Adrenal gland (tissue), 12 donors: Measurements from ENCODE around the gene SULT4A1. TPM values are rescaled to one million over a fixed set of nuclear protein-coding genes. Genes with fewer than 3 reads are reported as not detected.
A peak's percentile ranks its signal among the peaks of the same experiment; 100 is the strongest.

ENCODE experiments used
- DNase-seq, 7 donors: peaks; one replicate each; pipeline ENCODE4 v3.0.0-alpha.2; 2019 to 2020
- H3K27ac ChIP-seq, 5 donors: fragments of 200-600 bp; sonication (generic) in 4 of 5; 1 replicate in 3 of 5; 2 replicates in 2 of 5; pipeline versions ENCODE4 v1.5.1 to v1.8.0; 2016 to 2020; ENCODE audit warnings: mild to moderate bottlenecking in 1 of 5
- H3K27me3 ChIP-seq: fragments of 200-600 bp; 2 replicates; pipeline ENCODE4 v1.8.0; 2021
- H3K36me3 ChIP-seq, 2 donors: fragments of 200-600 bp; replicated peaks in 1 of 2; 1 replicate in 1 of 2; 2 replicates in 1 of 2; pipeline versions ENCODE4 v1.5.1 to v1.8.0; 2018 to 2022
- H3K4me1 ChIP-seq, 2 donors: fragments of 200-600 bp; replicated peaks in 1 of 2; 1 replicate in 1 of 2; 2 replicates in 1 of 2; pipeline versions ENCODE4 v1.5.1 to v1.8.0; 2018 to 2021
- H3K4me3 ChIP-seq, 4 donors: fragments of 200-600 bp; sonication (generic) in 3 of 4; one replicate each; pipeline ENCODE4 v1.5.1; 2016 to 2018
- H3K9me3 ChIP-seq, 3 donors: fragments of 200-600 bp; sonication (generic) in 1 of 3; replicated peaks in 1 of 3; 1 replicate in 2 of 3; 2 replicates in 1 of 3; pipeline versions ENCODE4 v1.5.1 to v1.8.0; 2016 to 2021
- POLR2A ChIP-seq, 2 donors: fragments of 450-650 bp; IDR thresholded peaks; one replicate each; pipeline ENCODE4 v1.6.1; 2017; ENCODE audit warnings: antibody characterized with exemption in 2 of 2, mild to moderate bottlenecking in 2 of 2, moderate library complexity in 1 of 2
- WGBS, 4 donors: extraction: QIAGEN DNeasy Blood & Tissue Kit in 2 of 4; methylation state at CpG; one replicate each; pipeline versions ENCODE4 v1.1.5 to v1.1.7; 2013 to 2017; 5-methylcytosine and 5-hydroxymethylcytosine counted together
- intact Hi-C, 2 donors: fragments of 100-400 bp; cut with DNase I; formaldehyde crosslinking; loops; one replicate each; pipeline versions ENCODE4 v1.14.1 to v1.15.0; 2022 to 2023
- polyA plus RNA-seq, 3 donors: library from polyadenylated mRNA; stranded (reverse); fragments of 200-250 nt in 2 of 3; fragments of 350-450 nt in 1 of 3; fragmentation: Illumina TruSeq in 1 of 3; extraction: RNeasy Lipid Tissue Mini Kit (QIAGEN cat#74804) in 1 of 3; gene quantifications; one replicate each; pipeline ENCODE4 v1.2.3, GENCODE V29; 2013 to 2014
- total RNA-seq, 9 donors: library from RNA; depleted of rRNA in 4 of 9; stranded (reverse); fragments of >200 nt in 4 of 9; fragments of 120-200 nt in 1 of 9; fragmentation: NEBNext Ultra II Directional in 1 of 9; extraction: Animal tissue kit (Norgen Biotek cat#: 25700) in 1 of 9; gene quantifications; one replicate each; pipeline versions ENCODE4 v1.1.0 to v1.2.4, GENCODE V29; 2013 to 2023
- TF ChIP-seq, protein P1 (sequence below), 6 experiments: fragments of 450-650 bp in 4 of 6; fragments of 200-600 bp in 2 of 6; sonication (generic) in 1 of 6; IDR thresholded peaks; 1 replicate in 5 of 6; 2 replicates in 1 of 6; pipeline versions ENCODE4 v1.5.1 to v1.8.0; 2016 to 2021; ENCODE audit warnings: antibody characterized with exemption in 6 of 6, mild to moderate bottlenecking in 2 of 6, moderate library complexity in 1 of 6
- donor health status: healthy with polysubstance abuse.
- donor health status: Bipolar disorder and iron deficiency.
- donor health status: DM: yes; HTN: yes; CAD: no.
- donor health status: DM: no; HTN: no; CAD: no.
- donor health status: DM: no; HTN: no; CAD: no.
- donor health status: DM: yes; HTN: yes; CAD: no.

SULT4A1 gene
- total and polyA plus RNA-seq, 12 donors, result 0.65 to 8.8 (median 2.8) TPM; not detected in 4

- Histone ChIP-seq H3K36me3 (no peaks in the 10 kb centered on the region), H3K4me1 (peaks cover 0 to 9% of the 10 kb centered on the region in 2 donors), H3K27ac (peak overlapping the region in 2 of 5 donors; percentile 77 to 84), H3K4me3 (peak overlapping the region in 3 of 4 donors; percentile 19 to 83 (median 73)), H3K27me3 (no peaks in the 10 kb centered on the region), H3K9me3 (no peaks in the 10 kb centered on the region)
- intact Hi-C loops, result no loop called here
- WGBS, 4 donors, result 12 to 19% (median 16%) methylated on average over 5 to 6 of the region's 6 CpGs
- TF ChIP-seq, protein P1, sequence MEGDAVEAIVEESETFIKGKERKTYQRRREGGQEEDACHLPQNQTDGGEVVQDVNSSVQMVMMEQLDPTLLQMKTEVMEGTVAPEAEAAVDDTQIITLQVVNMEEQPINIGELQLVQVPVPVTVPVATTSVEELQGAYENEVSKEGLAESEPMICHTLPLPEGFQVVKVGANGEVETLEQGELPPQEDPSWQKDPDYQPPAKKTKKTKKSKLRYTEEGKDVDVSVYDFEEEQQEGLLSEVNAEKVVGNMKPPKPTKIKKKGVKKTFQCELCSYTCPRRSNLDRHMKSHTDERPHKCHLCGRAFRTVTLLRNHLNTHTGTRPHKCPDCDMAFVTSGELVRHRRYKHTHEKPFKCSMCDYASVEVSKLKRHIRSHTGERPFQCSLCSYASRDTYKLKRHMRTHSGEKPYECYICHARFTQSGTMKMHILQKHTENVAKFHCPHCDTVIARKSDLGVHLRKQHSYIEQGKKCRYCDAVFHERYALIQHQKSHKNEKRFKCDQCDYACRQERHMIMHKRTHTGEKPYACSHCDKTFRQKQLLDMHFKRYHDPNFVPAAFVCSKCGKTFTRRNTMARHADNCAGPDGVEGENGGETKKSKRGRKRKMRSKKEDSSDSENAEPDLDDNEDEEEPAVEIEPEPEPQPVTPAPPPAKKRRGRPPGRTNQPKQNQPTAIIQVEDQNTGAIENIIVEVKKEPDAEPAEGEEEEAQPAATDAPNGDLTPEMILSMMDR (IDR thresholded peaks at IDR 0.05), result no peak
- no peak for TF ChIP-seq POLR2A (IDR thresholded peaks at IDR 0.05)
- DNase-seq, result no peak
Measured at GRCh38 chr22:43812890-43813289, 49.4 kb downstream of the SULT4A1 start.

GRCh38 chr22:43812149-43812842 is 50.0 kb downstream of the SULT4A1 start, which contains the start of gene EFCAB6:
TSS of gene EFCAB6 (minus strand) at chr22:43812305. CDS start at chr22:43782318, 29,987 bp downstream.
- no peaks in the 10 kb centered on the region for H3K9me3 ChIP-seq
- 0 to 5% (median 1%) methylated on average over 3 to 55 of the region's 55 CpGs for WGBS, 4 donors
- peak; percentile 93 to 98 (median 95) for DNase-seq
- H3K4me1 ChIP-seq, result peaks cover 0 to 9% of the 10 kb centered on the region in 2 donors
- H3K27ac ChIP-seq, result peak within 1 kb of the TSS in 4 of 5 donors; percentile 60 to 84 (median 75)
- no peaks in the 10 kb centered on the region for H3K36me3 ChIP-seq
- intact Hi-C loops, result no loop called here
- H3K27me3 ChIP-seq, result no peaks in the 10 kb centered on the region
- TF ChIP-seq POLR2A (IDR thresholded peaks at IDR 0.05), result peak in 1 of 2 donors; percentile 53
- TF ChIP-seq, protein P1 (IDR thresholded peaks at IDR 0.05), result no peak
- peak within 1 kb of the TSS; percentile 19 to 83 (median 72) for H3K4me3 ChIP-seq

DNA sequence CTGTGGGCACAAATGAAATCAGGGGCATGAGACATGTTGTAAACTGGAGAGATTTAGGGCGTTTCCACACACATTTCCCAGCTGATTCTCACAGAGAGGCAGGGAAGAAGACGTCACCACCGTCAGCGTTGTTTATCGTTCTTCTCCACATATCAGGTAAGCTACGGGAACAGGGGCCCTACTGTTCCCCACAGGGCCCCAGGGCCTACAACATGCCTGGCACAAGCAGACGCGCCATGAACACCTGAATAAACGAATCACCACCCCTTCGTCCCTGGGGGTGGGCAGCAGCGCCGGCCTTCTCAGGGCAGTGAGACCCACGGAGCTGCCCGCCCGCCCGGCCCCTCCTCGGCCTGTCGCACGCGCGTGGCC is 50.5 kb downstream of the SULT4A1 start:
- intact Hi-C loops, result no loop called here
- WGBS, 4 donors, result 0 to 1% (median 0%) methylated on average over 4 to 21 of the region's 21 CpGs
- Histone ChIP-seq H3K9me3 (no peaks in the 10 kb centered on the region), H3K4me1 (peaks cover 0 to 9% of the 10 kb centered on the region in 2 donors), H3K36me3 (no peaks in the 10 kb centered on the region), H3K27me3 (no peaks in the 10 kb centered on the region), H3K4me3 (peak overlapping the region; percentile 19 to 83 (median 72)), H3K27ac (peak overlapping the region in 4 of 5 donors; percentile 60 to 84 (median 75))
- no peak for TF ChIP-seq POLR2A (IDR thresholded peaks at IDR 0.05)
- TF ChIP-seq, protein P1 (IDR thresholded peaks at IDR 0.05), result no peak
- DNase-seq, result peak in 4 of 7 donors; percentile 37 to 69 (median 47)

DNA sequence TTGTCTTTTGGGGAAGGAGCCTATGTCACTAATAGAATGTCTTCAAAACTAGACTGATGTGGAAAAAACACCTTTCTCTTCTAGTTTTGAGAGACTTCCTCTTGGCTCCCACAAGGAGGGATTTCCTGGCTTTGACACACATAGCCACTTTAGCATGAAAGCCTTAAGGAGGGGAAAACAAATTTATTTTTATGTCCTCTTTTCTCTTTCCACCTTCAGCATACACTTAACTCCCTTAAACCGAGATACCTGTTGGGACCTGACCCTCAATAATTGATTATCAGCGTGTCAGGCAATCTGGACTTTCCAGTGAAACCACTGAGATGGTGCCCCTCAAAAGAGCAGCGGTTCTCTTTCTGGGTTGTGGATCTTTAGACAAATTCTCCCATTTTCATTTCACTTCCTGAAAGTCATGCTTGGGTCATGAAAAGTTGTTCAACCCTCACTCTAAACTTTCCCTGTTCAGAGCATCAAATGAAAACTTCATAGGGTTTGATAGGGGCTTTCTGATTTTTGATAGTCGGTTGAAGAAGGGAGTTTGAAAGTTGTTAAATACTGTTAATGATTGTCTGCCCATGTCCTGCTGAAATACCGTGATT is 59.3 kb downstream of the SULT4A1 start:
- Histone ChIP-seq H3K9me3 (peaks cover 0 to 8% (median 0%) of the 10 kb centered on the region in 3 donors), H3K4me1 (no peaks in the 10 kb centered on the region), H3K36me3 (no peaks in the 10 kb centered on the region), H3K4me3 (no peak overlapping the region), H3K27ac (no peak overlapping the region), H3K27me3 (no peaks in the 10 kb centered on the region)
- TF ChIP-seq, protein P1 (IDR thresholded peaks at IDR 0.05), result no peak
- TF ChIP-seq POLR2A (IDR thresholded peaks at IDR 0.05), result no peak
- intact Hi-C loops, result no loop called here
- WGBS, 4 donors, result 71 to 78% (median 78%) methylated on average over 5 of the region's 5 CpGs
- no peak for DNase-seq
